ENCODE measurements around the gene C19orf53.

The C19orf53 gene

DNA sequence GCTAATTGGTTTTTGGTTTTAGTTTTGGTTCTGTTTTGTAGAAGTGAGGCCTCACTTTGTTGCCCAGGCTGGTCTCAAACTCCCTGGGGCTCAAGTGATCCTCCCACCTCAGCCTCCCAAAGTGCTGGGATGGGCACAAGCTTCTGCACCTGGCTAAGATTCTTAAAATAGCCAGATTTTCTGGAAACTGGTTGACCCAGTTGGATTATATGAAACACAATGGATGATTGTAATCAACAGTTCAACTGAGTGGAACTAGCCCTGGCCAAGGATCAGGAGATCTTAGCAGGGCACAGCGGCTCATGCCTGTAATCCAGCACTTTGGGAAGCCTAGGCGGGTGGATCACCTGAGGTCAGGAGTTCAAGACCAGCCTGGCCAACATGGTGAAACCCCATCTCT, 39.5 kb upstream of the C19orf53 start:
- DNase-seq (ENCODE audit: low spot score), result no peak
- TF ChIP-seq, protein P1, sequence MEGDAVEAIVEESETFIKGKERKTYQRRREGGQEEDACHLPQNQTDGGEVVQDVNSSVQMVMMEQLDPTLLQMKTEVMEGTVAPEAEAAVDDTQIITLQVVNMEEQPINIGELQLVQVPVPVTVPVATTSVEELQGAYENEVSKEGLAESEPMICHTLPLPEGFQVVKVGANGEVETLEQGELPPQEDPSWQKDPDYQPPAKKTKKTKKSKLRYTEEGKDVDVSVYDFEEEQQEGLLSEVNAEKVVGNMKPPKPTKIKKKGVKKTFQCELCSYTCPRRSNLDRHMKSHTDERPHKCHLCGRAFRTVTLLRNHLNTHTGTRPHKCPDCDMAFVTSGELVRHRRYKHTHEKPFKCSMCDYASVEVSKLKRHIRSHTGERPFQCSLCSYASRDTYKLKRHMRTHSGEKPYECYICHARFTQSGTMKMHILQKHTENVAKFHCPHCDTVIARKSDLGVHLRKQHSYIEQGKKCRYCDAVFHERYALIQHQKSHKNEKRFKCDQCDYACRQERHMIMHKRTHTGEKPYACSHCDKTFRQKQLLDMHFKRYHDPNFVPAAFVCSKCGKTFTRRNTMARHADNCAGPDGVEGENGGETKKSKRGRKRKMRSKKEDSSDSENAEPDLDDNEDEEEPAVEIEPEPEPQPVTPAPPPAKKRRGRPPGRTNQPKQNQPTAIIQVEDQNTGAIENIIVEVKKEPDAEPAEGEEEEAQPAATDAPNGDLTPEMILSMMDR (IDR thresholded peaks at IDR 0.05; ENCODE audit: extremely low read depth, insufficient read depth, missing control alignments), result no peak
- in situ Hi-C loops (cut with MboI; ENCODE audit: low pct_unique_long_range_greater_than_20kb, low sequenced_read_pairs, unreplicated experiment), result no loop called here

DNA sequence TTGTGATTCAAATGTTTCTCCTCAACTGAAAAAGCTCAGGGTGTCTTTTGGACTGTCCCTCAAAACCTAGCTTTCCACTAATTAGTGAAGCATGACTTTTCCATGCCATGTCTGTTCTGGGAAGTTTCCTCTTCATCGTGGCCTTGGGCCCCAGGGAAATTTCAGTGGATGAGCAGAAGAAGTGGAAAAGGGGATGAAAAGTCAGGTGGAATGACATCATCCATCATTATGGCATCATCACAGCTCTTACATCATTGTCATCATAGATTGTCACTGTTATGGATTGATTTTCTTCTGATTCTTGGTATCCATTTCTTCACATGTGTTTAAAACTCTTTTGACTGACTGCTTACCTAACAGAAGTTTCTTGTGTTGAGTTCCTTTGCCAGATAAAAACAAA, 36.2 kb upstream of the C19orf53 start:
- in situ Hi-C loops (cut with MboI; ENCODE audit: low pct_unique_long_range_greater_than_20kb, low sequenced_read_pairs, unreplicated experiment), result no loop called here
- DNase-seq (ENCODE audit: low spot score), result no peak
- TF ChIP-seq, protein P1 (IDR thresholded peaks at IDR 0.05; ENCODE audit: extremely low read depth, insufficient read depth, missing control alignments), result no peak

DNA sequence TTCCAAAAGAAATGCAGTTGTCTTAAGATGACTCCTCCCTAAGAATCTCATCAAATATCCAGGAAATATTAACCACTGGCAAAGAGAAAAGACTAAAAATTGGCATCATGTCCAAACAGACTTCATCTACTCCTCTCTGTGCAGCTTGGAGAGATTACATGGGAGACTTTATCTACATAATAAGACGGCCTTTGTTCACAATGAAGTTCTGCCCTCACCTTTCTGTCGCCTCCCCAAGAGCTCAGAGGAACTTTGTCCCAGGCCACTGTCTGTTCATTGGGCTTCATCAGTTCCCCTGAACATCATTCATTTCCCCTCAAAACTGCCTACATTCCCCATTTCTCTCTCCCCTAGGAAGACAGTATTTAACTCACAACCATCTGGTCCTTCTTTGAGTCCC, 32.4 kb upstream of the C19orf53 start:
- in situ Hi-C loops (cut with MboI; ENCODE audit: low pct_unique_long_range_greater_than_20kb, low sequenced_read_pairs, unreplicated experiment), result no loop called here

DNA sequence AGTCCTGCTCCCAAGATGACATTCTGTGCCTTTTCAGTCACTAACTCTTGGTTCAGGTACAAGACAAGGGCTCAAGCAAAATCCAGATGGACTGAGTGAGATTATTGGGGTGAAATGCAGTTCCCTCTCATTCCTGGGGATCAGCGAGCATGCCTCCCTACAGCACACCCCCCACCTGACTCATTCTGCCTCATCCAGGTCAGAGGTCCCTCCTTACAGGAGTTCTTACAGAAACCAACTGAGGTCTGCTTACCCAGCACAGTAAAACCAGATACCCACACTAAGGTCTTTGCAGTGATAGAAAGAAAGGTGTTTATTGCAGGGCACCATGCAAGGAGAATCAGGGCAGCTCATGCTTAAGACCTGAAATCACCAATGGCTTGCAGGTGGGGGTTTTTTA, 31.5 kb upstream of the C19orf53 start:
- in situ Hi-C loops (cut with MboI; ENCODE audit: low pct_unique_long_range_greater_than_20kb, low sequenced_read_pairs, unreplicated experiment), result no loop called here
- TF ChIP-seq, protein P1 (IDR thresholded peaks at IDR 0.05; ENCODE audit: extremely low read depth, insufficient read depth, missing control alignments), result no peak
- no peak for DNase-seq (ENCODE audit: low spot score)

More for the DNA sequence above, 32.4 kb upstream of the C19orf53 start:
- DNase-seq (ENCODE audit: low spot score), result no peak
- TF ChIP-seq, protein P1 (IDR thresholded peaks at IDR 0.05; ENCODE audit: extremely low read depth, insufficient read depth, missing control alignments), result no peak

DNA sequence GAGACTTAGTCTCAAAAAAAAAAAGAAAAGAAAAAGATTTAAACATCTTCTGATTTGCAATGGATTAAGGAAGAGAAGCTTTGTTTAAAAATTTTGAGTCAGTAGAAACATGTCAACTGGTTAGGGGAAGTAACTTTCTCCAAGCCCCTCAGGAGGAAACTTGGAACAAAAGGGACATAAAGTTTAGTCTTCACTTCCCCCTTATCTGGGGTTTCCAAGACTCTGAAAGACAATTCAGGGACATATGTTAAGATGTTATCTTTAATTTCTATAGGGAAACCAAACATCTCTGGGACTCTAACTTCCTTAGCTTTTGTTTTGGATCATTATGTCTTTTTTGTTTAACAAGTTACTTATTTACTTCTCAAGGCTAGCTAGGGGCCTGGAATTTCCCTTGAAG, 30.1 kb upstream of the C19orf53 start:
- TF ChIP-seq, protein P1 (IDR thresholded peaks at IDR 0.05; ENCODE audit: extremely low read depth, insufficient read depth, missing control alignments), result no peak
- no peak for DNase-seq (ENCODE audit: low spot score)
- in situ Hi-C loops (cut with MboI; ENCODE audit: low pct_unique_long_range_greater_than_20kb, low sequenced_read_pairs, unreplicated experiment), result no loop called here

DNA sequence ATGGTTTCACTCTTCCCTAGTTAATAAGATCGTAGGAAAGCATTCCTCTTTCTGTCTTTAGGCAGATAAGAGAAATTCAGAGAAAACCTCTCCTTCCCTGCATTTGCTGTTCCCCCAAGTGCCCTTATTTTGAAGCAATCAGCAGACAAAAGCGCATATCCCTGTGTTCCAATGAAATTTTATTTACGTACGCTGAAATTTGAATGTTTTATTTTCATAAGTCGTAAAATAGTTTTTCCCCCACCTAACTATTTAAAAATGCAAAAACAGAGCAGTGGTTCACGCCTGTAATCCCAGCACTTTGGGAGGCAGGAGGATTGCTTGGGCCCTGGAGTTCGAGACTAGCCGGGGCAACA, 27.2 kb upstream of the C19orf53 start:
- DNase-seq (ENCODE audit: low spot score), result no peak
- in situ Hi-C loops (cut with MboI; ENCODE audit: low pct_unique_long_range_greater_than_20kb, low sequenced_read_pairs, unreplicated experiment), result no loop called here
- TF ChIP-seq, protein P1 (IDR thresholded peaks at IDR 0.05; ENCODE audit: extremely low read depth, insufficient read depth, missing control alignments), result no peak
